ENCODE data around the gene NSFL1C.

NSFL1C gene

DNA sequence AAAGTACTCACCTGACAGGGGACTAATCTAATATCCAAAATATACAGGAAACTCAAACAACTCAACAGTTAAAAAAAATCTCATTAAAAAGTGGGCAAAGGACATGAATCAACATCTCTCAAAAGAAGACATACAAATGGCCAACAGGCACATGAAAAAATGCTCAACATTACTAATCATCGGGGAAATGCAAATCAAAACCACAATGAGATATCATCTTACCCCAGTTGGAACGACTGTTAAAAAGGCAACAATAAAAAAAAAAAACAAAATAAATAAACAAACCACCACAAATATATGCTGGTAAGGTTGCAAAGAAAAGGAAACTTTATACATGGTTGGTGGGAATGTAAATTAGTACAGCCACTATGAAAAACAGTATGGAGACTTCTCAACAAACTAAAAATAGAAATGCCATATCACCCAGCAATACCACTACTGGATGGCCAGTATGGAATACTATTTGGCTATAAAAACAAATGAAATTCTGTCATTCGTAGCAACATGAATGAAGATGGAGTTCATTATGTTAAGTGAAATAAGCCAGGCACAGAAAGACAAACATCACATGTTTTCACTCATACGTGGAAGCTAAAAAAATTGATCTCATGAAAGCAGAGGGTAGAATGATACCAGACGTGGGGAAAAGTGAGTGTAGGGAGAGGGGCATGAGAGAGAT, 17.9 kb upstream of the NSFL1C start:
- DNase-seq, result peak in 2 of 3 donors; percentile 36 to 38

DNA sequence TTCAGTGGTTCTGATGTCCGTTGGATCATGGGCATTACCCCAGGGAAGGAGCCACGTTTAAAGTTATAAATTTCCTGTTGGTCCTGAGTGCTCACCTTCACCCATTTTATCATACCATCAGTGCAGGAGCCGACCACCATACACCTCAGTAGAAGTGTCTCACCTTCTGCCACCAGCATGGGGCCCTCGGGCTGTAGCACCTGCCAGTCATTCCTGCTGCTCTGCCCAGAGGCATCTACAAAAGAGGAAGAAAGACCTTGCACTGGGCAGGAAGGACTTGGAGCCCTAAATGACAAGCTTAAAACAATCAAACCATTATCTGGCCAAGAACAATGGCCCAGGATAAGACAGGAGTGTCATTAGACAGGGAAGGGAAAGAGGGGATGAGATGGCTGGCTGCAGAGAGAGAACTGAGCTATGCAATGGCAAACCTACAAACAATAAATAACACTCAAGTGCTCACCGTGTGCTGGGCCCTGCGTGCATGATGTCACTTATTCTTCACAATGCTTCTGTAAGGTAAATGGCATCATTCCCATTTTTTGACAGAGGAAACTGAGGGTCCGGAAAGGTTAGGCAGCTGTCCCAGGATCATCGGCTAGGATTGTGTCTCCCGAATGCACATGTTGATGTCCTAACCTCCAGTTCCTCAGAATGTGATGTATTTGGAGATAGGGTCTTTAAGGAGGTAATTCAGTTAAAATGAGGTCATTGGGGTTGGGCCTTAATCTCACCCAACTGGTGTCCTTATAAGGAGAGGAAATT, 13.4 kb upstream of the NSFL1C start:
- DNase-seq, result no peak

DNA sequence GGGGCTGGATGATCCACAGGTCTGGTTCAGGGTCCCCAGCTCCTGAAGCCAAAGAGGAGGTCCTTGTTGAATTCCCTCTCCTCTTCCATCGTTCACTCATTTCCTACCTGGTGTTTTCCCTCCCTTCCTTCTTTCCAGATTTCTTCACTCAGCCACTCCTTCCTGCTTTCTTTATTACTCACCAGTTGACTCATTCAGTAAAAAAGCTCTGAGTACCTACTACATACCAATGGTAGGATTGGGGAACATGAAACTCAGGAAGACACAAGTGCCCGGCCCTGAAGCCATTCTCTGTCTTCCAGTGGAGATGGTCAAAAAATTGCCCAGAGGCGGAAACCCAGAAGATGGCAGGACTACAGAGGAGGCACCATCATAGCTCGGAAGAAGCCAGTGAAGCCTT, 11.9 kb upstream of the NSFL1C start:
- DNase-seq, result peak; percentile 27 to 65 (median 51)

DNA sequence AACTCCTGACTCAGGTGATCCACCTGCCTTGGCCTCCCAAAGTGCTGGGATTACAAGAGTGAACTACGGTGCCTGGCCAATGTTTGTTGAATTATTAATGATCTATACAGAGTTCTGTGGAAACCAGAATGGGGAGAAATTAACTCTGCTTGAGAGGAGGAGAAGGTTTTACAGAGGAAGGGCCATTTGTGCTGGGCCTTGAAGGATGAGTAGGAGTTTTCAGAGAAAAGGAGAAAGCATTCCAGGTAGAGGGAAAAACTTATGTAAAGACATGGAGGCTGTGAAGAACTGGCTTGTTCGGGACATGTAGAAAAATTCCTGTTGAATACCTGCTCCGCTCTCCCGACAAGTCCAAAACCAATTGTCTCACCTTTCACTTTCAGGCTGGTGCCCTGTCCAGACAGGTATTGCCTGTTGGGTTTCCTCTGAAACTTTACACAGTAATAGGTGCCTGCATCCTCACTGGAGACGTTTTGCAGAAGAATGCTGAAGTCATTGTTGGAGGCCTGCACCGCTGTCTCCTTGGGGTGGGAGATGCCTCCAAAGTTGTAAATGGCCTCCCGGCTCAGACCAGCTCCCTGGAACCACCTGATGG, 11.3 kb upstream of the NSFL1C start:
- no peak for DNase-seq

DNA sequence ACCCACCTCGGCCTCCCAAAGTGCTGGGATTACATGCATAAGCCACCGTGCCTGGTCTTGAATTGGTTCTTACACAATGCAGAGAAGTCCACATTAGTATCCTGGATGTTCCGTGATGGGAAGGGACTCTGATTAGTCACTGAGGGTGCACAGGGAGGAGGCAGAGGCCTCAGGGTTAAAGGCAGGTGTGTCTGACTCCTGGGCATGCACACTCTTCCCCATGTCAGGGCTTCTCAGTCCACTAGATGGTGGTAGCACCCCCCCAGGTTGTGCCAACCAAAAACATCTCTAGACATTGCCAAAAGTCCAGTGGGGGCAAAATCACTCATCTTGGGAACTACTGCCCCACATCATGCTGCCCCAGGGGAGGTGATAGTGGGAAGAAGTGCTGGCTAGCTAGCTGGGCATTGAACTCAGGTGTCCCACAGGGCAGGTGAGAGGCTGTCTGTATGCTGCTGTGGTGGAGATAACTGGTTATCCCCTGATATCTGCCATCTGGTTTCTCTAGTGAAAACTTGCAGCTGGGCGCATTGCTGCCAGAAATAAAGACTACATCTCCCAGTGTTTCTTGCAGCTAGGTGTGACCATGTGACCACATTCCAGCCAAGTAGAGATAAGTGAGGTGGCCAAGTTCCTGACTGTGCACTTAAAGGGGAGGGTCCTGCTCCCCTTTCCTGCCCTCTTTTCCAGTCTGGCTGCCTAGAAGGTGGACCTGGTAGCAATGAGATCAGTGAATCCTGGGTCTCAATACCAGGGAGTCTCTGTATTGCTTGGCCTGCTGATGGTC, 8.4 kb upstream of the NSFL1C start:
- DNase-seq, result no peak

DNA sequence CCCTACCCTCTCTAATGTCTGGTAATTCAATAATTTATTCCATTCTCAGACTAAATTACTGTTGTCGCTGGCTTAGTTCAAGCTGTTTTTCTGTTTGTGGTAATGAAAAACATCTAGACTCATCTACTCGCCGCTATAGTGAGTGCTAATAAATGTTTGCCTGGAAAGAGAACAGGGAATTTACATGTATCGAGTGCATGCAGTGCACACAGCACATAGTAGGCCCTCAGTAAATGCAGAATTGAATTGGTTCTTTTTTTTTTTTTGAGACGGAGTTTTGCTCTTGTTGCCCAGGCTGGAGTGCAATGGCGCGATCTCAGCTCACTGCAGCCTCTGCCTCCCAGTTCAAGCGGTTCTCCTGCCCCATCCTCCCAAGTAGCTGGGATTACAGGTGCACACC, 7.7 kb upstream of the NSFL1C start:
- no peak for DNase-seq

DNA sequence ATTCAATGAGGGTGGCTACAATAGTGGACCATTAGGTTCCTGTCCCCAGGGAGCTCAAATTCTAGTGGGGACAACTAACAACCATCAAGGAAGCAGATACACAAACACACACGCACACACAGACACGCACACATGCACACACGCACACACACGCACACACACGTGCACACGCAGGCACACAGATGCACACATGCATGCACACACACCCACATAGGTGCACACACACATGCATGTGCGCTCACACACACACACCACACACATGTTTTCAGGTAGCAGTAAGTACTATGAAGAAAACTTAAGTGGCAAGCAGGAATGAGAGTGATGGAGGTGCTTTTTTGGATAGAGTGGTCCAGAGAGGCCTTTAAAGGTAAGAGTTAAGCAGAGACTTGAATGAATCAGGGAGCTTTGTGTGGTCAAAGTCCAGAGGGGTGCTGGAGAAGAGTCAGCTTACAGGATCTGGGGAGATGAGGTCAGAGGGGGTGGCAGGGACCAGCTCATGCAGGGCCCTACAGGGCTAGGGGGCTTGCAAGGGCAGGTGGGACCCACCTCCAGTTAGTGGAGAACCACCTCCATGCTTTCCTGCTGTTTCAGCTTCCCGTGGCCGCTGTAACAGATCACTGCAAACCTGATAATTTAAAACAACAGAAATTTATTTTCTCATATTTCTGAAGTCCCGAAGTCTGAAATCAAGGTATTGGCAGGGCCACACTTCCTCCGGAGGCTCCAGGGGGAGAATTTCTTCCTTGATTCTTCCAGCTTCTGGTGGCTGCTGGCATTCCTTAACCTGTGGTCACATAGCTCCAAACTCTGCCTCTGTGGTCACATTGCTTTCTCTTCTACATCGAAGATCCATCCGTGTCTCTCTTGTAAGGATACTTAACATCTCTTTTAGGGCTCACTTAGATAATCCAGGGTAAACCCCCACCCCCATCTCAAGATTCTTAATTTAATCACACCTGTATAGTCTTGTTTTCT, 6.9 kb upstream of the NSFL1C start:
- no peak for DNase-seq

DNA sequence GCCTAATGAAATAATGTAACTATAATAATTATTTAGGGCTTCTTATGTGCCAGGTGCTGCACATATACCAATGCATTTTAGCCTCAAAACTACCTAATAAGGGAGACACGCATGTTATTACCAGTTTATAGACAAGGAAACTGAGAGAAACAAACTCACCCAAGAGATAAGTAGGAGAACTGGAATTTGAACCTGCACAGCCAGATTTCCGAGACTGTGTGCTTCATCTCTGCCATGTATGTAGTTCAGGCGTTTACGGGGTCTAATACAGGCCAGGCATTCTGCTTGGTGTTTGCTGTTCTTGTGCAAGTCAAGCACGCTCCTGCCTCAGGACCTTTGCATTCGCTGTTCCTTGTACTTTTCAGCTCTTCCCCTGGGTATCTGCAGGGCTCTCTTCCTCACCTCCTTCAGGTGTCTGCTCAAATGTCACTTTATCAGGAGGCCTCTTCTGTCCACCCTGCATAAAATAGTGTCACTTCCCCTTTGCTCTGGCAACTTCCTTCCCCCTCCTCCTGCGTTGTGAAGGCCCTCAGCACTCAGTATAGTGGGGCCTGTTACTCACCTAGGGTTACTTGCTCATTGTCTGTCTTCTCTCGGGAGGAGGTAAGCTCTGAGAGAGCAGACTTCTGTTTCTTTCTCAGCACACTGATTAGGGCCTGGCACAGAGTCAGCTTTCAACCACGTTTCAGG, 6.1 kb upstream of the NSFL1C start:
- DNase-seq, result peak; percentile 45 to 56 (median 55)

DNA sequence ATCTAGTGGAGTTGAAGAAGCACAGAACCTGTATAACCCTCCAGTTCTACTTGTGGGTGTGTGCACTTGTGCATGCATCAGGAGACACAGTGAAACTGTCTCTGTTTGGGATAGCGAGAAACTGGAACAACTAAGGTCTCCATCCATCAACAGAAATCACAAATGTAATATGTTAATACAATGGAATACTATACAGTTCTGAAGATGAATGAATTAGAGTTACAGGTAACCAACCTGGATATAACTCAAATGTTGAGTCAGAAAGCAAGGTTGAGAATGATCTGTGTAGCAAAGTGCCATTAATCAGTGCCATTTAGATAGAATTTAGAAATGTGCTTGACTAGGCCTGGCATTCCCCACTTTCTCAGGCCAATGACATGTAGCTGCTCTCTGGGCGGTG, 4.6 kb upstream of the NSFL1C start:
- DNase-seq, result no peak

DNA sequence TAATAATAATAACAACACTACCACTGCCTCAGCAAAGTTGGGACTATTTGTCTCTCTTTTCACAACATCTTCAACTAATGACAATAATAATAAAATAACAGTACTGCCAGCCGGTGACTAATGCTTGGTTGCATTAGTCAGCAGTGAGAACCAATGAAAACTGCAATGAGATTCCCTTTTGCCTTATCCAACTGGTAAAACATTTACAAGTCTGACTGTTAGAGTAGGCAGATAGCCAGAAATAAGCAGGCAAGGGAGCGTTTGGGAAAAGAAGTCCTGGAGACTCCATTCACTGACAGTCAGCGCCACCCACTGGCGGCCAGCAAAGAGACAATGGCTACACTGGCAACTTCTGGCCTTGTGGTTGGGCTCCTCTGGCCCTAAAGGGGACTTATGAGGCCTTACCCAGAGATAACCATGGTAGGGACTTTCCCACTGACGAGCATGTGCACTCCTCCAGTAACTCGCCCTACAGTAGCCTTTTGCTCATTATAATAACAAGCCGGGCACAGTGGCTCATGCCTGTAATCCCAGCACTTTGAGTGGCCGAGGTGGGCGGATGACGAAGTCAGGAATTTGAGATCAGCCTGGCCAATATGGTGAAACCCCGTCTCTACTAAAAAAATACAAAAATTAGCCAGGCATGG, 3.4 kb upstream of the NSFL1C start:
- DNase-seq, result peak; percentile 91 to 93 (median 91)

DNA sequence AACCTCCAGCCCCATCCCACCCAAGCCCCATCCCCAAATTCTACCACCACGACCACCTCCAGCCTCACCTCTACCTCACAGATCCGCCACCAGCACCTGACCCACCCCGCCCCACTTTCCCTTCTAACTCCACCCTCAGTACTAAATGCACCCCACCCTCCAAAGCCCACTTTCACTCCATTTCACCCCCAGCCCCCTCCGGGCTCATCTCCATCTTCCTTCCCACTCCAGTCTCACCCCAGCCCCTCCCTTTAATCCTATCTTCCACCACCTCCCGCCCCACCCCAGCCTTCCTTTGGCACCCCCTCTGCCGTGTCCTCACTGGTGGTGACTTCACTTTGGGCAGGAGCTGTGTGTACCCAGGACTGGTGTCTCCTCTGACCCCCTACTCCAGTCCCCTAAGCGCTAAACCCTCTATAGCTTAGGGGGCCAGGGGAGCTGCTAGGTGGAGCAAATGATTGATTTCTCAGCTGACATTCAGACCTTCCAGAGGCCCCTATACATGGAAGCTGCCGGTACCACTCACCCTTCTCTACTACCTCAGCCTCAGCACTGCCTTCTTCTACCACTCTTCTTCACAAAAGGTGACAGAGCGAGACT, 2.8 kb upstream of the NSFL1C start:
- DNase-seq, result no peak

DNA sequence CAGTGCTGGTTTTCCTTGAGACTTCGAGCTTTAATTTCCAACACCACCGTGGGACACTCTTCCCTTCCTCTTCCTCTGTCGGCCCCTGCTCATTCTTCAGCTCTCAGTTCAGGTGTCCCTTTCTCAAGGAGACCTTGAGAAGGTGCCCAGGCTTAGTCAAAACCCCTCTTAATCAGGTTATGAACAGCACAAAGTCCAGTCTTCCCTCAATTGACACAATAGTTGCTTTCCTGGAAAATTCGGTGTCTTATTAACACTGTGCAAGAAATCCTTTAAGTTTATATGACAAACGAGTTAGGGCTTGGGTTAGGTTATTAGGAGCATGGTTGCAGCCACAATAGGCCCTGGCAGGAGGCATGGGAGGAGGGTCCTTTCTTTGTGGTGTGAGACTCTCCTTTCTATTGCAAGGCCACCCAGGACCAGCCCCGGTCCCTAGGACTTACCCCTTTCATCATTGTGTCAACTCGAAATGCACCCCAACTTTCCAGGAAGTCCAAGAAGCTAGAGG, 1.5 kb upstream of the NSFL1C start:
- no peak for DNase-seq

DNA sequence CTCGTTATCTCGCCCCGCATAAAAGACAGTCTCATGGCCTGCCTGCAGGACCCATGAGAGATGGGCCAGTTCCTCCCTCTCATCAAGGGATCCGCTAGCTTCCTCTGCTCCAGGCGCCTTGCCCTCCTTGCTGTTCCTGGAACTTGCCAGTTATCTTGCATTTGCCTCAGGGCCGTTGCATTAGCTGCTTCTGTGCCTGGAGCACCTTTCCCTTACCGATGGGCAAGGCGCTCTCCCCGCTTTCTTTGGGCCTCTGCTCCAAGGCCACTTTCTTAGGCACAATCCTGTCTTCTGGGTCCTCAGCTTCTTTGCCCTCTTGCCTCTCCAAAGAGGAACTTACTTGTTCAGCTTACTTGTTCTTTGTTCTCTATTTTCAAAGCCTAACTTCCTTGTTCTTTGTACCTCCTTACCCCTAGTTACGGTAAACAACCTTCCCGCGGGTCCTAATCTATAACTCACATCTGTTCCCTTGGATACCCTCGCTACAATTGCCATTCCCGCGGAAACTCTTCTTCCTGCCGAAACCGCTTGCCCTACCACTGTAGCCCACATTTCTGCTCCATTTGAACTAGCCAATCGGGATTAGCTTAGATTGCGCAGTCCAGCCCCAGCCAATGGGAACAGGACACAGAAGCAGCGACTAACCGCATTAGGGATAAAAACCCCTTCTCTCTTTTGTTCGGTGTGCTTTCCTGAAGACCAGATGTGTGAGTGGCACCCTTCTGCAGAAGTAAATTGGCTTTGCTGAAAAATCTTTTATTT, 887 bp upstream of the NSFL1C start:
- peak; percentile 67 to 70 (median 69) for DNase-seq

DNA sequence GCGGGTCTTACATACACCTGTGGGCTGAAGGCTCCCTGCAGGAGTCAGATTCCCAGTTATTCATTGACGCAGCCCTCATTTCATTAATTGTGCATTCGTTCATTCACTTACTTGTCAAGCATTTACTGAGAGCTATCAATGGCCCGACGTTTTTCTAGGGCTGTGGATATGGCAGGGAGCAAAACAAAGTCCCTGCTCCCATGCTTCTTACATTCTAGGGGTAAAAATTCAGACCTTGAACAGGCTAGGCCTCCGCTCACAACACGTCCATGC, 369 bp upstream of the NSFL1C start:
- no peak for DNase-seq

DNA sequence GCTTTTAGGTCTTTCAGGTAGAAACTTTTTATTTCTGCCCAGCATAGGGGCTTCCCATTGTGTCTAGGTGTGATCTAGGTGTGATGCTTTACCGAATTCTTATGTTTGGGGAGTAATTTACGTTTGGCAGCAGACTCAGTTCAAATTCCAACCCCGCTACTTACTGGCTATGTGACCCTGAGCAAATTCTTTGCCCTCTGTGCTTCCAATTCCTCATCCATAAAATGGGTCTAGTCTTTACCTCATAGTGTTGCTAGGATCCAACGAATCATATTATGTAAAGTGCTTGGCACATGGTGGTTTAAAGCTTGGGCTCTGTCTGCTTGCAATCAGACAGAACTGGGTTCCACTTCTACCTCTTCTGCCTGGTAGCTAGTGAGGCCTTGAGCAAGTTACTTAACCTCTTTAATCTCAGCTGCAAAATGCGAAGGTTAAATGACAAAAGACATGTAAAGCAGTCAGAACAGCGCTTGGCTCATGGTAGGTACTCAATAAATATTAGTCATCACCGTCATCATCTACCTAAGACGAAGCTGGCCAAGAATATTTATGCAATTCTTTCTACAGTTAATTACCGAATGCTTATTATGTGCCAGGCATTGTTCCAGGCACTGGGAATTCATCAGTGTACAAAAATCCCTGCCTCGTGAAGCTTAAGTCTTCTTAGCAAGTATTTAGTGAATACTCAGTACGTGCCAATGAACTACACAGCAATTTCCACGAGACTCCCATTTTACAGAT, 1.0 kb downstream of the NSFL1C start:
- no peak for DNase-seq

DNA sequence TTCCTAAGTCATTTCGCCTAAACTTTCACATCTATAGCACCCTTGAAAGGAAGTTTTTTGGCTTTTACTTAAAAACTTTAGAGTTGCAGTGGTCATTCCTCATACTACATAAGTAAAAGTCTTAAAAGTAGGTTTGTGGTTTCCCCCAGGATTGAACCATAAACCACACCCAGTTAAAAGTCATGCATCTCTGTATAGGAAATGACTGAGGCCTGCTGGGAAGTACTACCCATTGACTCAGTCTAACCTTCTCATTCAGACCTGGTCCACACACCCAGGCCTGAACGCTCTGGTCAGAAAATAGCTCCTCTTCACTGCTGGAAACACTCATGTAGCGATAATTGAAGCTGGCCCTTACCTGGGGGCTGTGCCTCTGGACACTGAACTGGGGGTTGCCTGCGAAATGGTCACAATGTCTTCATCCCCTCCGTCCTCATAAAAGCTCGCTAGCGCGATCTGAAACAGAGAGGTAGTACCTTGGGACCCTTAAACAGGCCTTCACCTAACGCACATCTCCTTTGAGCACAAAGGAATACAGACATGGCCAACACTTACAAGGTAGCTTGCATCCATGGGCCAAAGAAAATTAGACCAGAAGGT, 2.6 kb downstream of the NSFL1C start:
- no peak for DNase-seq

DNA sequence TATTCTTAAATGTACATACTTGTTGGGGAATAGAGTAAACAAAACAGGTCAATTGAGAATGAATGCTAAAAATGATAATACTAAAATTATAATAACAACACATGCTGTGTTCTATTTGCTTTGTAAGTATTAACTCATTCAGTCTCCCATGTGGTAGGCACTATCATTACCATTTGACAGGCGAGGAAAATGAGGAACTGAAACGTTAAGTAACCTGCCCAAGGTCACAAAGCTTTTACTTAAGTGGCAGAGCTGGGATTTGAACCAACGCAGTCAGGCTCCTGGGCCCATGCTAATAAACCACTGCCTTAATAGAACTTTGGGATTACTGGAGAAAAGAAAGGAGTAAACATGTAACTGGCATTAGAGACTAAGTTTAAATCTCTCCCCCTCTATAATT, 3.8 kb downstream of the NSFL1C start:
- no peak for DNase-seq

DNA sequence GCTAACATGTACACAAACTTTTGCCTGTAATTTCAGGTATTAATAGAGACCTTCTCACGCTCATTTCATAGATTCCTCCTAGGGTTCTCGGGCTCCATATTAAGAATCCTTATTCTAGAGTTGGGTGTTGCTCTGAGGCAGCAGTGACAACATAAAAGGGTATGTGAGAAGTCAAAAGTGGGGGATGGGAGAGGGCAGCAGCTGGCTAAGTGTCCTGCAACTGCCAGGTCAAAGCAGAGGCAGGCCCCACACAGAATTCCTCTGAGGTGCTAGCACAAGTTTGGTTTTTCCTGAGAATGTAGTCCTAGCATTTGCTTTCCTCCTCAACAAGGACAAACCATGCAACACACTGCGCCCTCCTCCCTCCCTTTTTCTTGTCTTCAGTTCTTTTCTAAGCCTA, 4.6 kb downstream of the NSFL1C start:
- DNase-seq, result no peak

DNA sequence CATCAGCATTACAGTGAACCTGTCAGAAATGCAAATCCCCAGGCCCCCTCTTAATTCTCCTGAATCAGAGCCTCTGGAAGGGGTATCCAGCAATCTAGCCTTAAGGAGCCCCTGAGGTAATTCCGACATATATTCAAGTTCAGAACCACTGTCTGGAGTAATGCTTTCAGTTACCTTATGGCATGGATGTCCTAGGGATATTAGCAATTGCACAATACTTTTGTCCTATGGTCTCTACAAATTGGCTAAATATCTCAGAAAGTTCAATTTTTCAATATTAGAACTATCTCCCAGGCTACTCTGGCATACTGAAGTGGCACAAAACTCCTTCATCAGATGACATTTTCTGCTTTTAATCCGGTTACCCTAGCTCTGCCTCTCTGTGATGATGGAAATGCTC, 6.4 kb downstream of the NSFL1C start:
- DNase-seq, result no peak
